Thyroid gland (tissue), 4 donors: ENCODE data around the gene CTDSP2. TPM values are rescaled to one million over a fixed set of nuclear protein-coding genes. Genes with fewer than 3 reads are reported as not detected.
"Not testable (repeated sequence)": the region's sequence is repeated elsewhere in the genome, so short reads cannot be mapped to it uniquely, and the experiment has no call there.

Experiments used
- DNase-seq, 2 donors: peaks; one replicate each; pipeline ENCODE4 v3.0.0-alpha.2; 2019
- H3K27ac ChIP-seq, 3 donors: fragments of 200-600 bp; sonication (generic); 1 replicate in 2 of 3; 2 replicates in 1 of 3; pipeline ENCODE4 v1.5.1; 2016 to 2019; ENCODE audit warnings: mild to moderate bottlenecking in 1 of 3, moderate library complexity in 1 of 3
- H3K27me3 ChIP-seq: fragments of 200-600 bp; sonication (generic); one replicate; pipeline ENCODE4 v1.5.1; 2019
- H3K36me3 ChIP-seq, 2 donors: fragments of 200-600 bp; sonication (generic); one replicate each; pipeline ENCODE4 v1.5.1; 2016 to 2019
- H3K4me1 ChIP-seq, 2 donors: fragments of 200-600 bp; sonication (generic); one replicate each; pipeline ENCODE4 v1.5.1; 2017 to 2019
- H3K4me3 ChIP-seq, 3 donors: fragments of 200-600 bp; sonication (generic); replicated peaks in 1 of 3; 1 replicate in 2 of 3; 2 replicates in 1 of 3; pipeline ENCODE4 v1.5.1; 2016; ENCODE audit warnings: mild to moderate bottlenecking in 1 of 3
- H3K9me3 ChIP-seq: fragments of 200-600 bp; sonication (generic); one replicate; pipeline ENCODE4 v1.5.1; 2017
- POLR2A ChIP-seq, 2 donors: fragments of 450-650 bp; IDR thresholded peaks; one replicate each; pipeline ENCODE4 v1.6.1; 2017; ENCODE audit warnings: antibody characterized with exemption in 2 of 2, mild to moderate bottlenecking in 2 of 2, moderate library complexity in 1 of 2
- WGBS, 2 donors: methylation state at CpG; one replicate each; pipeline ENCODE4 v1.1.5; 2017; 5-methylcytosine and 5-hydroxymethylcytosine counted together
- intact Hi-C: fragments of 100-400 bp; cut with DNase I; formaldehyde crosslinking; loops from one replicate; pipeline ENCODE4 v1.15.1; 2023
- total RNA-seq, 4 donors: library from RNA; depleted of rRNA; stranded (reverse); fragments of >200 nt; gene quantifications; one replicate each; pipeline ENCODE4 v1.2.3, GENCODE V29; 2016
- TF ChIP-seq, protein P1 (sequence below), 6 experiments: fragments of 200-600 bp in 3 of 6; fragments of 450-650 bp in 3 of 6; sonication (generic) in 3 of 6; IDR thresholded peaks; one replicate each; pipeline ENCODE4 v1.5.1; 2016 to 2019; ENCODE audit warnings: antibody characterized with exemption in 6 of 6, mild to moderate bottlenecking in 2 of 6, inconsistent platforms in 1 of 6, moderate library complexity in 1 of 6

CTDSP2 gene
- total RNA-seq, 4 donors from 2014 or later = 91.5 to 190 (median 138) TPM

DNA sequence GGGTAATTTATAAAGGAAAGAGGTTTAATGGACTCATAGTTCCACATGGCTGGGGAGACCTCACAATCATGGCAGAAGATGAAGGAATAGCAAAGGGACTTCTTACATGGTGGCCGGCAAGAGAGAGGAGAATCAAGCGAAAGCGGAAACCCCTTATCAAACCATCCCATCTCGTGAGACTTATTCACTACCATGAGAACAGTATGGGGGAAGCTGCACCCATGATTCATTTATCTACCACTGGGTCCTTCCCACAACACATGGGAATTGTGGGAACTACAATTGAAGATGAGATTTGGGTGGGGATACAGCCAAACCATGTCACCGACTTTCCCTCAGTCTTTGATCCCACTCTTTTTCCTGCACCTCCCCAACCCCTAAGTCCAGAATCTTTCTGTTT, 12.6 kb upstream of the CTDSP2 start:
- Histone ChIP-seq H3K27ac (no peak overlapping the region), H3K27me3 (no peaks in the 10 kb centered on the region), H3K36me3 (no peaks in the 10 kb centered on the region), H3K4me3 (no peak overlapping the region), H3K4me1 (no peaks in the 10 kb centered on the region), H3K9me3 (no peaks in the 10 kb centered on the region)
- DNase-seq = no peak
- TF ChIP-seq, protein P1, sequence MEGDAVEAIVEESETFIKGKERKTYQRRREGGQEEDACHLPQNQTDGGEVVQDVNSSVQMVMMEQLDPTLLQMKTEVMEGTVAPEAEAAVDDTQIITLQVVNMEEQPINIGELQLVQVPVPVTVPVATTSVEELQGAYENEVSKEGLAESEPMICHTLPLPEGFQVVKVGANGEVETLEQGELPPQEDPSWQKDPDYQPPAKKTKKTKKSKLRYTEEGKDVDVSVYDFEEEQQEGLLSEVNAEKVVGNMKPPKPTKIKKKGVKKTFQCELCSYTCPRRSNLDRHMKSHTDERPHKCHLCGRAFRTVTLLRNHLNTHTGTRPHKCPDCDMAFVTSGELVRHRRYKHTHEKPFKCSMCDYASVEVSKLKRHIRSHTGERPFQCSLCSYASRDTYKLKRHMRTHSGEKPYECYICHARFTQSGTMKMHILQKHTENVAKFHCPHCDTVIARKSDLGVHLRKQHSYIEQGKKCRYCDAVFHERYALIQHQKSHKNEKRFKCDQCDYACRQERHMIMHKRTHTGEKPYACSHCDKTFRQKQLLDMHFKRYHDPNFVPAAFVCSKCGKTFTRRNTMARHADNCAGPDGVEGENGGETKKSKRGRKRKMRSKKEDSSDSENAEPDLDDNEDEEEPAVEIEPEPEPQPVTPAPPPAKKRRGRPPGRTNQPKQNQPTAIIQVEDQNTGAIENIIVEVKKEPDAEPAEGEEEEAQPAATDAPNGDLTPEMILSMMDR (IDR thresholded peaks at IDR 0.05) = no peak
- TF ChIP-seq POLR2A (IDR thresholded peaks at IDR 0.05) = no peak
- intact Hi-C loops = no loop called here
- 94 to 95% methylated on average over 5 of the region's 5 CpGs for WGBS, 2 donors

DNA sequence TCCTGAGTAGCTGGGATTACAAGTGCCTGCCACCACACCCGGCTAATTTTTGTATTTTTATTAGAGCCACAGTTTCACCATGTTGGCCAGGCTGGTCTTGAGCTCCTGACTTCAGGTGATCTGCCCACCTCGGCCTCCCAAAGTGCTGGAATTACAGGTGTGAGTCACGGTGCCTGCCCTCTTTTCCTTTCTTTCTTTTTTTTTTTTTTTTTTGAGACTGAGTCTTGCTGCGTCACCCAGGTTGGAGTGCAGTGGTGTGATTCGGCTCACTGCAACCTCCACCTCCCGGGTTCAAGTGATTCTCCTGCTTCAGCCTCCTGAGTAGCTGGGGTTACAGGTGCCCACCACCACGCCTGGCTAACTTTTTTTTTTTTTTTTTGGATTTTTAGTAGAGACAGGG, 11.6 kb upstream of the CTDSP2 start:
- H3K9me3 ChIP-seq, H3K36me3 ChIP-seq, H3K4me1 ChIP-seq, DNase-seq, H3K27me3 ChIP-seq, H3K4me3 ChIP-seq, intact Hi-C loops, H3K27ac ChIP-seq: not testable (repeated sequence)
- 93 to 96% methylated on average over 7 of the region's 7 CpGs for WGBS, 2 donors

DNA sequence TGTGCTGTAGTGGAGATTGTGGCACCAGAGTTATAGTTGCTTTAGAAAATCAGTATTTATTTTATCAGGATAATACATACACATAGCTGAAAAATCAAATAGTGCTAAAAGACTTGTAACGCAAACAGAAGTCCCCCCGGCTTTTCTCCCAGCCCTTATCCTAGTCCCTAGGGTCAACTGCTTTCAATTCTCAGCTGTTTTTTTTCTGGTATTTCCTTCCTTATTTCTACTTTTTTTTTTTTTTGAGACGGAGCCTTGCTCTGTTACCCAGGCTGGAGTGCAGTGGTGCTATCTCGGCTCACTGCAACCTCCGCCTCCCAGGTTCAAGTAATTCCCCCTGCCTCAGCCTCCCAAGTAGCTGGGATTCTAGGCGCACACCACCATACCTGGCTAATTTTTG, 8.4 kb upstream of the CTDSP2 start:
- no peak for DNase-seq
- Histone ChIP-seq H3K27ac (no peak overlapping the region), H3K4me3 (no peak overlapping the region), H3K27me3 (no peaks in the 10 kb centered on the region), H3K36me3 (no peaks in the 10 kb centered on the region), H3K4me1 (peaks cover 12 to 19% of the 10 kb centered on the region in 2 donors), H3K9me3 (no peaks in the 10 kb centered on the region)
- TF ChIP-seq, protein P1 (IDR thresholded peaks at IDR 0.05) = no peak
- no peak for TF ChIP-seq POLR2A (IDR thresholded peaks at IDR 0.05)
- WGBS, 2 donors = 79 to 80% methylated on average over 6 of the region's 6 CpGs
- intact Hi-C loops = loop anchor here (5.0 kb wide), 1 partner anchor 37 kb away; no protein-coding TSS in a partner anchor

DNA sequence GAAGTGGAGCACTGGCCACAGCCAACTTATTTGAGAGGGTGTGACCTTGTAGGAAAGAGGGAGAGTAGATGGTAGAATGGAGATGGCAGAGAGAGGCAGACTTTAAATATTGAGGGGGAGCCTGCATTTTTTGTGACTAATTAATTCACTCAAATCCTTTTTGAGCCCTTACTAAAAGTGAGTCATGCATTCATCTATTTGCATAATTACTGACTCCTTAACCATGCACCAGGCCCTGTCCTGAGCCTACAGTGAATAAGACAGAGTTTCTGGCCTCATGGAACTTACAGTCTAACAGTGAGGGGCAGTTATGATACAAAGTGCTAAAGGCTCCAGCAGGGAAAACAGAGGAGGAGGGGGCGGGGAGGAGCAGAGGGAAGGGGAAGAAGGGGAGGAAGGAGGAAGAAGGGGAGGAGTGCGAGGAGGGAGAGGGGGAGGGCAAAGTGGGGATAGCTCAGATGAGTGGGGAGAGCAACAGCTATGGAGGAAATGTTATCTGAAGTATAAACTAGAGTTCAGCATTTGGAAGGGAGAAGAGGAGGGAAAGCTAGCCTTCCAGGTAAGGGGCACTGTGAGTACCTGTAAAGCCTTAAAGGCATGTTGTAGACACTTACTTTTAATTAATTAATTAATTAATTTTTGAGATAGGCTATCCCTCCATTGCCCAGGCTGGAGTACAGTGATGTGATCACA, 7.5 kb upstream of the CTDSP2 start:
- no peak overlapping the region for H3K4me3 ChIP-seq
- H3K4me1 ChIP-seq = peaks cover 12 to 19% of the 10 kb centered on the region in 2 donors
- no peaks in the 10 kb centered on the region for H3K27me3 ChIP-seq
- no peaks in the 10 kb centered on the region for H3K36me3 ChIP-seq
- no peak overlapping the region for H3K27ac ChIP-seq
- H3K9me3 ChIP-seq = no peaks in the 10 kb centered on the region
- intact Hi-C loops = loop anchor here (5.0 kb wide), 1 partner anchor 38 kb away; no protein-coding TSS in a partner anchor
- WGBS, 2 donors = 84 to 93% methylated on average over 2 of the region's 2 CpGs
- DNase-seq = no peak
- TF ChIP-seq POLR2A (IDR thresholded peaks at IDR 0.05) = no peak
- TF ChIP-seq, protein P1 (IDR thresholded peaks at IDR 0.05) = no peak

DNA sequence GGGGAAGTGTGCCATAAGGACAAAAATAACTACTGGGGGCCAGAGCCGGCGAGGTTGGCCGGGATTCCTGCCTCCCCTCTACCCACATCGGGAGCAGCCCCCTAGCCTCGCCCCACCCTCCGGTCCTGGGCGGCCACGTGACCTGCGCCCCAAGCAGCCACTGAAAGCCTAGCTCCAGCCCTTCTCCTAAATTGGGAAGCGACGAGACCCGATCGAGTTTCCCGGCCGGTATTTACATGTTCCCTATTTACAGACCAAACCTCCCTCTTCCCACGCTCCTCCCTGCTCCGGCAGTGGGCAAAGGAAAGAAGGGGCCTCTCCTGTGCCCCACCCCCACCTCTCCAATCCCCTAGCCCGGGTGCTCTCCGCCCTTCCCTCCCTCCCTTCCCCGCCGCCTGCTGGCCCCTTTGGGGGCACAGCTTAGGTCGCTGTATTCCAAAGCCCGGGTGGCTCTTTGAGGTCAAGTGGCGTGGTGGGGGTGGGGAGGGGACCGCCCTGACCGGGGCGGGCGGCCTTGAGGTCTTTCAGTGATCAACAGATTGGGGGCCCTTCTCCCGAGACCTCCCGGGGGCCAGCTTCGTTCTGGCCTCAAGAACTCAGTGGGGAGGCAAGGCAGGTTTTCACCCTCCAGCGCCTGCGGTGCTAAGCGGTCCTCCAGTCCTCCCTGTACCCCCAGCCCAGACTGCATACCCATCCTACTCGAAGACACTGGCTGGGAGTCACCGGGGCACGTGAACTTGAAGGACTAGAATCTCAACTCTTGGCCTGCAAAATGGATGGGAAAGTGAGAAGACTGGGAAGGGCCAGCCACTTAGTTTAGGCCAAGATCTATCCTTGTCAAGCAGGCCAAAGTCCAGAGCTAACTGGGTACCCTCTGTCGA, 6.3 kb upstream of the CTDSP2 start:
- Histone ChIP-seq H3K9me3 (no peaks in the 10 kb centered on the region), H3K4me1 (peaks cover 12 to 19% of the 10 kb centered on the region in 2 donors), H3K36me3 (no peaks in the 10 kb centered on the region), H3K27ac (peak overlapping the region; percentile 41 to 70 (median 56)), H3K27me3 (no peaks in the 10 kb centered on the region), H3K4me3 (peak overlapping the region in 2 of 3 donors; percentile 13 to 43)
- intact Hi-C loops = loop anchor here (5.0 kb wide), 1 partner anchor 39 kb away; no protein-coding TSS in a partner anchor
- 16 to 18% methylated on average over 17 to 27 of the region's 38 CpGs for WGBS, 2 donors
- peak; percentile 54 to 66 for DNase-seq
- TF ChIP-seq, protein P1 (IDR thresholded peaks at IDR 0.05) = peak in 3 of 6 experiments; percentile 4 to 29 (median 12)
- no peak for TF ChIP-seq POLR2A (IDR thresholded peaks at IDR 0.05)
